GM18511 (cell line): ENCODE measurements around the gene TRERF1.

Experiments
- ATAC-seq: cut with Tn5 transposase; IDR thresholded peaks from one replicate; pipeline ENCODE4 v1.9.1; 2021; ENCODE audit warnings: mild to moderate bottlenecking, moderate library complexity; ENCODE audit not compliant: unreplicated experiment

Gene TRERF1

GRCh38 chr6:42176981-42177380, 274.7 kb downstream of the TRERF1 start:
- no peak for ATAC-seq

- no peak for ATAC-seq
Observed at GRCh38 chr6:42175860-42176259, 275.9 kb downstream of the TRERF1 start.
